Nephron (organoid): ENCODE measurements around the gene CD40.

Source experiments
- H3K27ac Mint-ChIP-seq, 3 experiments: 2 replicates each; pipeline ENCODE4 v1.8.0; 2020; ENCODE audit warnings: mixed read lengths in 3 of 3, mild to moderate bottlenecking in 2 of 3, moderate library complexity in 1 of 3
- H3K27me3 Mint-ChIP-seq: 2 replicates; pipeline ENCODE4 v1.8.0; 2021; ENCODE audit warnings: low read depth, mild to moderate bottlenecking, moderate library complexity, mixed read lengths
- H3K36me3 Mint-ChIP-seq: 2 replicates; pipeline ENCODE4 v1.8.0; 2020; ENCODE audit warnings: low read depth, mixed read lengths
- H3K4me1 Mint-ChIP-seq: 2 replicates; pipeline ENCODE4 v1.8.0; 2020; ENCODE audit warnings: mixed read lengths
- H3K4me3 Mint-ChIP-seq, 3 experiments: 2 replicates each; pipeline ENCODE4 v1.8.0; 2020; ENCODE audit warnings: mild to moderate bottlenecking in 3 of 3, mixed read lengths in 3 of 3, moderate library complexity in 2 of 3
- H3K9me3 Mint-ChIP-seq: 2 replicates; pipeline ENCODE4 v1.8.0; 2020; ENCODE audit warnings: mixed read lengths
- CTCF ChIP-seq, 3 experiments: fragments of 200-600 bp; sonication (generic); IDR thresholded peaks; one replicate each; pipeline ENCODE4 v1.5.0; 2021; ENCODE audit warnings: antibody characterized with exemption in 3 of 3; ENCODE audit not compliant: unreplicated experiment in 3 of 3

The CD40 gene

GRCh38 chr20:46154796-46155195 is 36.7 kb downstream of the CD40 start:
- Mint-ChIP-seq H3K4me3 (no peak overlapping the region), H3K27me3 (peaks cover 22% of the 10 kb centered on the region), H3K27ac (peak overlapping the region in 1 of 3 experiments; percentile 17), H3K4me1 (peaks cover 19% of the 10 kb centered on the region), H3K9me3 (no peaks in the 10 kb centered on the region), H3K36me3 (no peaks in the 10 kb centered on the region)
- TF ChIP-seq CTCF (IDR thresholded peaks at IDR 0.05; ENCODE audit: unreplicated experiment in 3 of 3), result no peak

- Mint-ChIP-seq H3K36me3 (no peaks in the 10 kb centered on the region), H3K4me3 (no peak overlapping the region), H3K9me3 (no peaks in the 10 kb centered on the region), H3K27me3 (peaks cover 27% of the 10 kb centered on the region), H3K4me1 (peaks cover 19% of the 10 kb centered on the region), H3K27ac (no peak overlapping the region)
- no peak for TF ChIP-seq CTCF (IDR thresholded peaks at IDR 0.05; ENCODE audit: unreplicated experiment in 3 of 3)
Measured at GRCh38 chr20:46156065-46156464, 38.0 kb downstream of the CD40 start.

- Mint-ChIP-seq H3K27ac (no peak overlapping the region), H3K4me1 (peaks cover 19% of the 10 kb centered on the region), H3K27me3 (peaks cover 30% of the 10 kb centered on the region), H3K4me3 (no peak overlapping the region), H3K36me3 (no peaks in the 10 kb centered on the region), H3K9me3 (no peaks in the 10 kb centered on the region)
- no peak for TF ChIP-seq CTCF (IDR thresholded peaks at IDR 0.05; ENCODE audit: unreplicated experiment in 3 of 3)
Measured at GRCh38 chr20:46157076-46157592, 39.0 kb downstream of the CD40 start.

- no peaks in the 10 kb centered on the region for H3K9me3 Mint-ChIP-seq
- H3K27ac Mint-ChIP-seq, result no peak overlapping the region
- no peak for TF ChIP-seq CTCF (IDR thresholded peaks at IDR 0.05; ENCODE audit: unreplicated experiment in 3 of 3)
- H3K4me1 Mint-ChIP-seq, result peaks cover 19% of the 10 kb centered on the region
- no peak overlapping the region for H3K4me3 Mint-ChIP-seq
- peaks cover 31% of the 10 kb centered on the region for H3K27me3 Mint-ChIP-seq
- H3K36me3 Mint-ChIP-seq, result no peaks in the 10 kb centered on the region
Measured at GRCh38 chr20:46157625-46158024, 39.5 kb downstream of the CD40 start.

- no peak for TF ChIP-seq CTCF (IDR thresholded peaks at IDR 0.05; ENCODE audit: unreplicated experiment in 3 of 3)
- peaks cover 36% of the 10 kb centered on the region for H3K27me3 Mint-ChIP-seq
- H3K4me3 Mint-ChIP-seq, result no peak overlapping the region
- no peak overlapping the region for H3K27ac Mint-ChIP-seq
- no peaks in the 10 kb centered on the region for H3K36me3 Mint-ChIP-seq
- H3K4me1 Mint-ChIP-seq, result peaks cover 19% of the 10 kb centered on the region
- H3K9me3 Mint-ChIP-seq, result no peaks in the 10 kb centered on the region
Measured at GRCh38 chr20:46158476-46158987, 40.4 kb downstream of the CD40 start.
